Stimulated activated CD4-positive, alpha-beta T cell treated with anti-CD3 and anti-CD28 coated beads, TNF-alpha, amount 100 ng/mL, for 48 hours (primary cell): ENCODE measurements around the gene MAGEB6.
"Not testable (repeated sequence)": the region's sequence is repeated elsewhere in the genome, so short reads cannot be mapped to it uniquely, and the experiment has no call there.

Experiments
- DNase-seq, 3 donors: peaks; one replicate each; pipeline ENCODE4 v3.0.0-alpha.2; 2020; ENCODE audit warnings: low read depth in 3 of 3

Gene MAGEB6

GRCh38 chrX:26192204-26192603 is at the start of gene MAGEB6:
Gene MAGEB6, plus strand, starts transcription at chrX:26192440. Its CDS starts 1,407 bp downstream, at chrX:26193847.
- DNase-seq = no peak

- no peak for DNase-seq
These were observed 46.2 kb upstream of the MAGEB6 start for GRCh38 chrX:26146024-26146423.

GRCh38 chrX:26160301-26160700 is 31.9 kb upstream of the MAGEB6 start, which contains the start of gene MAGEB6B:
Gene MAGEB6B, plus strand, starts transcription at chrX:26160601. Its CDS starts 0 bp downstream, at chrX:26160601.
- no peak for DNase-seq

- no peak for DNase-seq
These were observed 11.3 kb downstream of the MAGEB6 start for GRCh38 chrX:26203561-26203960.

GRCh38 chrX:26204717-26205116 is 12.5 kb downstream of the MAGEB6 start:
- DNase-seq = not testable (repeated sequence)

GRCh38 chrX:26208012-26208411 is 15.8 kb downstream of the MAGEB6 start:
- DNase-seq = no peak

GRCh38 chrX:26215869-26216268 is 23.6 kb downstream of the MAGEB6 start, which contains the start of gene MAGEB5:
Gene MAGEB5, plus strand, starts transcription at chrX:26216169. Its CDS starts 1,133 bp downstream, at chrX:26217302.
- DNase-seq = no peak

- no peak for DNase-seq
These were observed 27.1 kb downstream of the MAGEB6 start for GRCh38 chrX:26219351-26219750.

- DNase-seq = no peak
These were observed 41.9 kb downstream of the MAGEB6 start for GRCh38 chrX:26234177-26234576.
